AG08395 (cell line): ENCODE measurements around the gene GFOD1.
"Not testable (repeated sequence)": the region's sequence is repeated elsewhere in the genome, so short reads cannot be mapped to it uniquely, and the experiment has no call there.

Experiments
- DNase-seq: peaks from one replicate; pipeline ENCODE4 v3.0.0; 2012; ENCODE audit warnings: mixed read lengths, low spot score

Gene GFOD1

GRCh38 chr6:13354331-13355042 is 132.9 kb downstream of the GFOD1 start:
- DNase-seq, result peak; percentile 79

GRCh38 chr6:13352165-13352564 is 135.2 kb downstream of the GFOD1 start:
- no peak for DNase-seq

- no peak for DNase-seq
Observed at GRCh38 chr6:13351271-13351670, 136.1 kb downstream of the GFOD1 start.

GRCh38 chr6:13349811-13350506 is 137.4 kb downstream of the GFOD1 start:
- no peak for DNase-seq

GRCh38 chr6:13348334-13349113 is 138.9 kb downstream of the GFOD1 start:
- no peak for DNase-seq

- DNase-seq, result no peak
Observed at GRCh38 chr6:13346245-13346644, 141.2 kb downstream of the GFOD1 start.

- DNase-seq, result no peak
Observed at GRCh38 chr6:13342414-13343019, 144.9 kb downstream of the GFOD1 start.

GRCh38 chr6:13339863-13340630 is 147.4 kb downstream of the GFOD1 start:
- DNase-seq, result no peak

- no peak for DNase-seq
Observed at GRCh38 chr6:13338038-13338437, 149.4 kb downstream of the GFOD1 start.

- peak; percentile 97 for DNase-seq
Observed at GRCh38 chr6:13336553-13336952, 150.8 kb downstream of the GFOD1 start.

- no peak for DNase-seq
Observed at GRCh38 chr6:13334953-13335352, 152.4 kb downstream of the GFOD1 start.

GRCh38 chr6:13332349-13332706 is 155.1 kb downstream of the GFOD1 start:
- no peak for DNase-seq

GRCh38 chr6:13331516-13332348 is 155.7 kb downstream of the GFOD1 start:
- DNase-seq, result no peak

GRCh38 chr6:13328875-13329183 is 158.6 kb downstream of the GFOD1 start:
- no peak for DNase-seq

GRCh38 chr6:13328076-13328874 is 159.1 kb downstream of the GFOD1 start, which contains the start of gene TBC1D7:
TSS of gene TBC1D7 (minus strand) at chr6:13328537. CDS start at chr6:13326898, 1,639 bp downstream.
- peak; percentile 97 for DNase-seq

GRCh38 chr6:13327691-13328075 is 159.7 kb downstream of the GFOD1 start:
- no peak for DNase-seq

GRCh38 chr6:13326031-13326586 is 161.3 kb downstream of the GFOD1 start:
- not testable (repeated sequence) for DNase-seq

GRCh38 chr6:13319891-13320564 is 167.4 kb downstream of the GFOD1 start:
- no peak for DNase-seq

- no peak for DNase-seq
Observed at GRCh38 chr6:13318821-13319220, 168.6 kb downstream of the GFOD1 start.
